Type B pancreatic cell (in vitro differentiated cells): ENCODE measurements around the gene HSD11B1. TPM values are rescaled to one million over a fixed set of nuclear protein-coding genes. Genes with fewer than 3 reads are reported as not detected.

ENCODE experiments used
- DNase-seq: peaks from one replicate; pipeline ENCODE4 v3.0.0; 2021; ENCODE audit warnings: mixed read lengths; ENCODE audit not compliant: unreplicated experiment; ENCODE audit errors: extremely low spot score
- H3K27ac Mint-ChIP-seq: 2 replicates; pipeline ENCODE4 v1.8.0; 2021; ENCODE audit warnings: mild to moderate bottlenecking, mixed read lengths
- H3K27me3 Mint-ChIP-seq: 2 replicates; pipeline ENCODE4 v1.8.0; 2021; ENCODE audit warnings: mixed read lengths
- H3K36me3 Mint-ChIP-seq: 2 replicates; pipeline ENCODE4 v1.8.0; 2021; ENCODE audit warnings: mixed read lengths
- H3K4me1 Mint-ChIP-seq: one replicate; pipeline ENCODE4 v1.8.0; 2021; ENCODE audit warnings: mixed read lengths; ENCODE audit not compliant: unreplicated experiment
- H3K4me3 Mint-ChIP-seq: 2 replicates; pipeline ENCODE4 v1.8.0; 2021; ENCODE audit warnings: mild to moderate bottlenecking, mixed read lengths
- H3K9me3 Mint-ChIP-seq: 2 replicates; pipeline ENCODE4 v1.8.0; 2021; ENCODE audit warnings: mixed read lengths
- long read RNA-seq: library from polyadenylated mRNA; unstranded; transcript quantifications from one replicate; pipeline ENCODE4 v2.0.0, GENCODE V29; 2020
- total RNA-seq: library from RNA; stranded (reverse); gene quantifications from 2 replicates; pipeline ENCODE4 v1.2.1, GENCODE V29; 2021; ENCODE audit warnings: low replicate concordance
- TF ChIP-seq, protein P1 (sequence below): fragments of 200-600 bp; sonication (generic); conservative IDR thresholded peaks from 2 replicates; pipeline ENCODE4 v1.5.0; 2021; ENCODE audit warnings: antibody characterized with exemption, mild to moderate bottlenecking

The HSD11B1 gene
- total RNA-seq = not detected in 2 replicates
- long read RNA-seq = 0 reads

DNA sequence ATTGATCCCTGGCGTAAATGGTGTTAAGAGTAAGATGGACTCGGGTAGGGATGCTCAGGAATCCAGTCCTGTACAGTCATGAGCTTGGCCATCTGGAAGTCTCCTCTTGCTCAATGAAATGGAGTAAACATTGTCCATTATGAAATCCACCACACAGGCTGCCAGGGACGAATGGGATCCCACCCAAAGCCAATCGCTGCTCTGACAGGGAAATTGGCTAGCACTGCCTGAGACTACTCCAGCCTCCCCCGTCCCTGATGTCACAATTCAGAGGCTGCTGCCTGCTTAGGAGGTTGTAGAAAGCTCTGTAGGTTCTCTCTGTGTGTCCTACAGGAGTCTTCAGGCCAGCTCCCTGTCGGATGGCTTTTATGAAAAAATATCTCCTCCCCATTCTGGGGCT is at the start of gene HSD11B1:
TSS of gene HSD11B1 (plus strand) at position 263 of the 400 bp plus-strand sequence. CDS start at position 360, 97 bp downstream.
- no peak for DNase-seq

DNA sequence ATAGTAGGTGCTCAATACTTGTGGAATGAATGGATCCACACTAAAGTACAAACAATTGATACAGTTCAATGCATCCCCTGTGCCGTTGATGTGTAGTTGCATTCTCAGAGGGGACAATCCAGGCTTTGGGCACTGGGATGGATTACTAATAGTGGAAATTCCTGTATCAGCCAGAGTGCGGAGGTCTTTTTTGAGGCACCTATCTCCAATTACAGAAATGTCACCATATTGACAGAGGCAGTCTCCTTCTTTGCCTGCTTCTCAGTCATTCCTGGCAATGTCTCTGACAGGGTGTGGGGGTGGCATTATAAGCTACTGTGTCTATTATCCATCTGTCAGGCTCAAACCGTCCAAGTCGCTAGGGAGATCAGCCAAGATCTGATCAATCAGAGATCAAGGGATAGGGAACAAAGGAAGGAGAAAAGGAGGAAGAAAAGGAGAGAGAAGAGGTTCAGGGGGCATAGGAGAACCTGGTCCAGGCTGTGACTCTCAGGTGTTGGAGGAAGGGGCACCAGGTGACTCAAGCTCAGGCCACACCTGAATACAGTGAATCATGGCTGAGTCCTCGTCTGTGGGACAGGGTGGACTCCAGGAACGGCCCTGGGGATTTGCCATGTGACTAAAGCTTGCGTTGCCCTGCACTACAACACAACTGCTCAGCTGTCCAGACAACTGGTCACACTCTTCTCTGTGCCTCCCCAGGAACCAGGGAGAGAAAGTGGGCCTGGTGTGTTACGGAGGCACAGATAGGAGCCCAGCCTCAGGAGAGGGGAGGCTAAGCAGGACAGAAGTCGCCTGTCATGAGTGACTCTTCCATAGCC is 49.0 kb upstream of the HSD11B1 start:
- no peaks in the 10 kb centered on the region for H3K36me3 Mint-ChIP-seq
- H3K4me3 Mint-ChIP-seq = no peak overlapping the region
- TF ChIP-seq, protein P1, sequence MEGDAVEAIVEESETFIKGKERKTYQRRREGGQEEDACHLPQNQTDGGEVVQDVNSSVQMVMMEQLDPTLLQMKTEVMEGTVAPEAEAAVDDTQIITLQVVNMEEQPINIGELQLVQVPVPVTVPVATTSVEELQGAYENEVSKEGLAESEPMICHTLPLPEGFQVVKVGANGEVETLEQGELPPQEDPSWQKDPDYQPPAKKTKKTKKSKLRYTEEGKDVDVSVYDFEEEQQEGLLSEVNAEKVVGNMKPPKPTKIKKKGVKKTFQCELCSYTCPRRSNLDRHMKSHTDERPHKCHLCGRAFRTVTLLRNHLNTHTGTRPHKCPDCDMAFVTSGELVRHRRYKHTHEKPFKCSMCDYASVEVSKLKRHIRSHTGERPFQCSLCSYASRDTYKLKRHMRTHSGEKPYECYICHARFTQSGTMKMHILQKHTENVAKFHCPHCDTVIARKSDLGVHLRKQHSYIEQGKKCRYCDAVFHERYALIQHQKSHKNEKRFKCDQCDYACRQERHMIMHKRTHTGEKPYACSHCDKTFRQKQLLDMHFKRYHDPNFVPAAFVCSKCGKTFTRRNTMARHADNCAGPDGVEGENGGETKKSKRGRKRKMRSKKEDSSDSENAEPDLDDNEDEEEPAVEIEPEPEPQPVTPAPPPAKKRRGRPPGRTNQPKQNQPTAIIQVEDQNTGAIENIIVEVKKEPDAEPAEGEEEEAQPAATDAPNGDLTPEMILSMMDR = no peak
- no peak overlapping the region for H3K27ac Mint-ChIP-seq
- H3K4me1 Mint-ChIP-seq = peaks cover 50% of the 10 kb centered on the region
- peaks cover 4% of the 10 kb centered on the region for H3K9me3 Mint-ChIP-seq
- peaks cover 29% of the 10 kb centered on the region for H3K27me3 Mint-ChIP-seq
- no peak for DNase-seq

More for the DNA sequence above, at the start of gene HSD11B1:
- no peak within 1 kb of the TSS for H3K27ac Mint-ChIP-seq
- TF ChIP-seq, protein P1 = no peak
- H3K9me3 Mint-ChIP-seq = no peaks in the 10 kb centered on the region
- H3K27me3 Mint-ChIP-seq = peaks cover 15% of the 10 kb centered on the region
- H3K36me3 Mint-ChIP-seq = no peaks in the 10 kb centered on the region
- no peaks in the 10 kb centered on the region for H3K4me1 Mint-ChIP-seq
- no peak within 1 kb of the TSS for H3K4me3 Mint-ChIP-seq

- H3K4me3 Mint-ChIP-seq = no peak overlapping the region
- TF ChIP-seq, protein P1 = no peak
- no peaks in the 10 kb centered on the region for H3K36me3 Mint-ChIP-seq
- peaks cover 45% of the 10 kb centered on the region for H3K4me1 Mint-ChIP-seq
- H3K27ac Mint-ChIP-seq = no peak overlapping the region
- no peak for DNase-seq
- H3K27me3 Mint-ChIP-seq = peaks cover 29% of the 10 kb centered on the region
- no peaks in the 10 kb centered on the region for H3K9me3 Mint-ChIP-seq
Observed at GRCh38 chr1:209657140-209657879, 47.3 kb upstream of the HSD11B1 start.

DNA sequence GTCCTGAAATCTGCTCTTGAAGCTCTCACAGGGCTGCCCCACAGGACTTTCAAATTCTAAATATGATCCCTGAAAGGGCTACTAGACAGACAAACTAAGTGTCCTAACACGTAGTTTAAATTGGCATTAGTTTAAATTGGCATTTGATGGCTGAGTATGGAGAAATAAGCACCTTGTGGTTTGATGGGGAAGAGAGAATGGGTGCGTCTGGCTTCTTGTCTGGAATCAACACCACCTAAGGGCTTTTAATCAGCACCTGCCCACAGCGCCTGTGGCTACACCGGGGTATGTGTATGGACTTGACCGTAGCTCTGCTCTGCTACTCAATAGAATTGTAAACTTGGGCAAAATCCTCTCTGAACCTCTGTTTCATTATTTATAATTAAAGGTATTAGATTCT is 46.7 kb upstream of the HSD11B1 start:
- Mint-ChIP-seq H3K9me3 (no peaks in the 10 kb centered on the region), H3K4me1 (peaks cover 40% of the 10 kb centered on the region), H3K4me3 (no peak overlapping the region), H3K36me3 (no peaks in the 10 kb centered on the region), H3K27ac (no peak overlapping the region), H3K27me3 (peaks cover 32% of the 10 kb centered on the region)
- DNase-seq = no peak
- TF ChIP-seq, protein P1 = no peak

DNA sequence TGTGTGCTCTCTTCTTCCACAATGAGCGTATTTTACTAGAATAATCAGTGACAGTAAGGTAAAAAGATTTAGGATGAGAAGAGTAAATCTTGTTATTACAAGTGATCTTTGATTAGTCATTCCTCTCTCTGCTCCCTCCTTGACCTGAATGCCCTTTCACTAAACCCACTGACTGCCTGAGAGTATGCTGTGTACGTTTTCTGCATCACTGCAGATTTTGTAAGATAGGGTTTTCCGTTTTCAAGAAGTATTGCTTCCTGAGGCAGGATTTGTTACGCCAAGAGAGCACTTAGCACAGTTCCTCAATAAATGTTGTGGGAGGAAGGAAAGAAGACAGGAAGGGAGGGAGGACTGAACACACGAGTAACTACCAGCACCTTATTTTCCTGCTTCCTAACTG is 44.7 kb upstream of the HSD11B1 start:
- Mint-ChIP-seq H3K9me3 (peaks cover 3% of the 10 kb centered on the region), H3K27me3 (peaks cover 38% of the 10 kb centered on the region), H3K4me3 (no peak overlapping the region), H3K4me1 (peaks cover 26% of the 10 kb centered on the region), H3K36me3 (no peaks in the 10 kb centered on the region), H3K27ac (no peak overlapping the region)
- TF ChIP-seq, protein P1 = no peak
- no peak for DNase-seq
